Progenitor cell of endocrine pancreas (in vitro differentiated cells): ENCODE data around the gene SLC1A5. TPM values are rescaled to one million over a fixed set of nuclear protein-coding genes. Genes with fewer than 3 reads are reported as not detected.
"Not testable (repeated sequence)": the region's sequence is repeated elsewhere in the genome, so short reads cannot be mapped to it uniquely, and the experiment has no call there.

ENCODE experiments used
- DNase-seq: peaks from one replicate; pipeline ENCODE4 v3.0.0; 2021; ENCODE audit warnings: low spot score; ENCODE audit not compliant: unreplicated experiment
- H3K27ac Mint-ChIP-seq: 2 replicates; pipeline ENCODE4 v1.8.0; 2021; ENCODE audit warnings: mild to moderate bottlenecking, moderate library complexity, mixed read lengths
- H3K27me3 Mint-ChIP-seq: 2 replicates; pipeline ENCODE4 v1.8.0; 2021; ENCODE audit warnings: mixed read lengths
- H3K36me3 Mint-ChIP-seq: 2 replicates; pipeline ENCODE4 v1.8.0; 2022; ENCODE audit warnings: mixed read lengths; ENCODE audit not compliant: insufficient read depth
- H3K4me1 Mint-ChIP-seq: 2 replicates; pipeline ENCODE4 v1.8.0; 2021; ENCODE audit warnings: low read depth, mixed read lengths
- H3K4me3 Mint-ChIP-seq: 2 replicates; pipeline ENCODE4 v1.8.0; 2021; ENCODE audit warnings: low read depth, mild to moderate bottlenecking, moderate library complexity, mixed read lengths
- H3K9me3 Mint-ChIP-seq: 2 replicates; pipeline ENCODE4 v1.8.0; 2021; ENCODE audit warnings: low read depth, mixed read lengths
- CTCF ChIP-seq: fragments of 200-600 bp; sonication (generic); IDR thresholded peaks from one replicate; pipeline ENCODE4 v1.5.0; 2021; ENCODE audit warnings: antibody characterized with exemption, mild to moderate bottlenecking; ENCODE audit not compliant: unreplicated experiment
- total RNA-seq: library from RNA; stranded (reverse); gene quantifications from 2 replicates; pipeline ENCODE4 v1.2.1, GENCODE V29; 2021

The SLC1A5 gene
- total RNA-seq, 1 donor from 2014 or later, result 24.2 TPM

DNA sequence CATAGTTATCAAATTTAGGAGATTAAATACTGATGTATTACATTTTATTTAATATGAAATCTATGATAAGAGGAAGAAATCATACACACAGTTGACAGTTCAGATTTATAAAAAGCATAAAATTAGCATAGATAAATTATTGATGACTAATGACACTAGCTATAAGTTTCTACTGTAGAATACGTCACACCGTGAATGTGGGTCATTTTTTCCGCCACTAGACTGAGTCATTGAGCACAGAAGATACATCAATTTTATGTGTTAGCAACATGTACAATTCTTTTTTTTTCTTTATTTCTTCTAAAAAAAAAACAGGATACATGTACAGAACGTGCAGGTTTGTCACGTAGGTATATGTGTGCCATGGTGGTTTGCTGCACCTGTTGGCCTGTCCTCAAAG lies 40.1 kb upstream of the SLC1A5 start:
- no peak overlapping the region for H3K27ac Mint-ChIP-seq
- no peaks in the 10 kb centered on the region for H3K4me1 Mint-ChIP-seq
- H3K4me3 Mint-ChIP-seq, result no peak overlapping the region
- H3K9me3 Mint-ChIP-seq, result peaks cover 6% of the 10 kb centered on the region
- H3K27me3 Mint-ChIP-seq, result peaks cover 10% of the 10 kb centered on the region
- peaks cover 2% of the 10 kb centered on the region for H3K36me3 Mint-ChIP-seq
- TF ChIP-seq CTCF, result no peak
- DNase-seq, result no peak

DNA sequence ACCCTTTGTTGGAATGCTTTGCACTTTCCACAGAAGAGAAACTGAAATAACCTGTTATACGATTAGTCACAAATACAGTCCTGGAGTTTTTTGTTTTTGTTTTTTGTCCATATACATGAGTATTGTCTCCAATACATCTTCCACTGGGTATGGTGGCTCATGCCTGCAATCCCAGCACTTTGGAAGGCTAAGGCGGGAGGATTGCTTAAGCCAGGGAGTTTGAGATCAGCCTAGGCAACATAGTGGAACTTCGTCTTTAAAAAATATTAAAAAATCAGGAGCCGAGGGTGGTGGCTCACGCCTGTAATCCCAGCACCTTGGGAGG lies 37.3 kb upstream of the SLC1A5 start:
- DNase-seq, result no peak
- H3K4me1 Mint-ChIP-seq, result no peaks in the 10 kb centered on the region
- TF ChIP-seq CTCF, result no peak
- H3K36me3 Mint-ChIP-seq, result peaks cover under 1% of the 10 kb centered on the region
- peaks cover under 1% of the 10 kb centered on the region for H3K9me3 Mint-ChIP-seq
- no peak overlapping the region for H3K27ac Mint-ChIP-seq
- H3K27me3 Mint-ChIP-seq, result peaks cover 7% of the 10 kb centered on the region
- H3K4me3 Mint-ChIP-seq, result no peak overlapping the region

DNA sequence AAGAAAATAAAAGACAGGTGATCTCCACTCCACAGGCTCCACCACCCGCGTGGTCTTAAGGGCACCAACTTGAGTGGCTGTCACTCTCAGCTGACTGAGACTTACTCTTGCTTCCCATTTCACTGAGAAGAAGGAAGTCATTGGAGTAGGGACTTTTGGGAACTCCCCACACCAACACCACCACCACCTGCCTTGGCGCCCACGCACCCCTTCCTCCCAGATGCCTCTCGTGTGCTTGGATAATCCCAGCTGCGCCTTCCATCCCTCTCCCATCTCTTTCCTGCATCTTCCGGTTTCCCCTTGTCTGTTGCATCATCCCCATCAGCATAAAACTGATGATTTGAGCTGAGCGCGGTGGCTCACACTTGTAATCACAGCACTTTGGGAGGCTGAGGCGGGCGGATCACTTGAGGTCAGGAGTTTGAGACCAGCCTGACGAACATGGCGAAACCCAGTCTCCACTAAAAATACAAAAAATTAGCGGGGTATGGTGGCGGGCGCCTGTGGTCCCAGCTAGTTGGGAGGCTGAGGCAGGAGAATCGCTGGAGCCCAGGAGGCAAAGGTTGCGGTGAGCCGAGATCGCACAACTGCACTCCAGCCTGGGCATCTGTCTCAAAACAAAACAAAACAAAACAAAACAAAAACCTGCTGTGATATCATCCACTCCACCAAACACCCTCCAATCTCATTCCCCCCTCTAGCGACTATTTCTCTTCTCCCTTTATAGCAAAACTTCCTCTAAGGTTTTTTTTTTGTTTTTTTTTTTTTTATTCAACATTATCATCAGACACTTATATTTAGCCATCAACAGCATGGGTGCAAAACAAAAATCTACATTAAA lies 36.7 kb upstream of the SLC1A5 start:
- no peaks in the 10 kb centered on the region for H3K36me3 Mint-ChIP-seq
- no peak for DNase-seq
- peak overlapping the region; percentile 43 for H3K27ac Mint-ChIP-seq
- H3K27me3 Mint-ChIP-seq, result peaks cover 10% of the 10 kb centered on the region
- no peak for TF ChIP-seq CTCF
- no peak overlapping the region for H3K4me3 Mint-ChIP-seq
- H3K4me1 Mint-ChIP-seq, result no peaks in the 10 kb centered on the region
- no peaks in the 10 kb centered on the region for H3K9me3 Mint-ChIP-seq

DNA sequence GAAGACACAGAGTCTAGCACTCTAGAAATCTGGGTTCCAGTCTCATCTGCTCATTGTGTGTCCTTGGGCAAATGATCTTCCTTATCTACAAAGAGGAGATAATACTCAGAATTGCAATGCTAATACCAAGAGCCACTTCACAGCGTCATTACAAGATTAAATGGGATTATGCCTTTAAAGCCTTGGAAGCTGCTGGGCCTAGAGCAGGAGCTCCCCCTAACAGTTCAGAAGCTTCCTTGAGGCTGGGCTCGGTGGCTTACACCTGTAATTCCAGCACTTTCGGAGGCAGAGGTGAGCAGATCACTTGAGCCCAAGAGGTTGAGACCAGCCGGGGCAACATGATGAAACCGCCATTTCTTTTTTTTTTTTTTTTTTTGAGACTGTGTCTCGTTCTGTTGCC lies 34.7 kb upstream of the SLC1A5 start:
- Mint-ChIP-seq H3K9me3 (no peaks in the 10 kb centered on the region), H3K27ac (no peak overlapping the region), H3K4me3 (no peak overlapping the region), H3K4me1 (no peaks in the 10 kb centered on the region), H3K36me3 (no peaks in the 10 kb centered on the region), H3K27me3 (peaks cover 13% of the 10 kb centered on the region)
- TF ChIP-seq CTCF, result no peak
- no peak for DNase-seq

GRCh38 chr19:46822410-46822787 lies 34.0 kb upstream of the SLC1A5 start:
- DNase-seq, H3K36me3 Mint-ChIP-seq, H3K4me1 Mint-ChIP-seq, H3K27ac Mint-ChIP-seq, H3K4me3 Mint-ChIP-seq, H3K9me3 Mint-ChIP-seq: not testable (repeated sequence)
- peaks cover 13% of the 10 kb centered on the region for H3K27me3 Mint-ChIP-seq
